GM12891 (cell line): ENCODE data around the gene MAPRE3.

Experiments
- PAX5 ChIP-seq: IDR thresholded peaks from 2 replicates; pipeline ENCODE4 v1.6.1; 2011; ENCODE audit warnings: low read length, moderate library complexity, mild to moderate bottlenecking; ENCODE audit not compliant: insufficient read depth, severe bottlenecking
- POLR2A ChIP-seq: IDR thresholded peaks from 2 replicates; pipeline ENCODE4 v1.6.1; 2011; ENCODE audit warnings: low read depth, low read length, control low read depth
- POLR2AphosphoS5 ChIP-seq: IDR thresholded peaks from 2 replicates; pipeline ENCODE4 v1.6.1; 2011; ENCODE audit warnings: low read depth, low read length, control low read depth
- POU2F2 ChIP-seq: IDR thresholded peaks from 2 replicates; pipeline ENCODE4 v1.6.1; 2011; ENCODE audit warnings: low read depth, mild to moderate bottlenecking, control low read depth, low read length, moderate library complexity
- SPI1 ChIP-seq: IDR thresholded peaks from 2 replicates; pipeline ENCODE4 v1.6.1; 2011; ENCODE audit warnings: low read depth, low read length, control low read depth
- TAF1 ChIP-seq: IDR thresholded peaks from 2 replicates; pipeline ENCODE4 v1.6.1; 2011; ENCODE audit warnings: low read depth, low read length, control low read depth

DNA sequence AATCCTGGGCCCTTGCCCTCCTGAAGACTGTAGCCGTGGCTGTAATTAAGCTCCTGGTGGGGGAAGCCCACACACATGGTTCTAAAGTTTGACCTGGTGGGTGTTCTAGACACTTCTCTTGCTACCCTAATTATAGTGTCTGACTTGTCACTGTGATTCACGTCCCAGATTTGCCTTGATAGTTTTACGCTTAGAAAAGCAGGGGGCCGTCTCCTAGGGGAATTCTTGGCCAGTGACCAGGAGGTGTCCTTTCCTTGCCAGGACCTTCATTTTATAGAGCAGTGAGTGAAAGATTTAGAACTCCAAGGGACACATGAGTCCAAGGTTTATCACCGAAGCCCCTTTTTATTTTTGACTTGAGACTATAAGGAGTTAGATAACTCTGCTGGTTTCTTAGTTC is 71.3 kb downstream of the MAPRE3 start:
- TF ChIP-seq POLR2A = no peak
- no peak for TF ChIP-seq POLR2AphosphoS5
- no peak for TF ChIP-seq SPI1
- TF ChIP-seq PAX5 = no peak
- TF ChIP-seq TAF1 = no peak
- no peak for TF ChIP-seq POU2F2
